GM18951 (cell line): ENCODE data around the gene AFDN.
"Not testable (repeated sequence)": the region's sequence is repeated elsewhere in the genome, so short reads cannot be mapped to it uniquely, and the experiment has no call there.

Experiments used
- POLR2A ChIP-seq: IDR thresholded peaks from 4 replicates; pipeline ENCODE4 v1.6.1; 2011; ENCODE audit warnings: mild to moderate bottlenecking; ENCODE audit not compliant: insufficient read length, insufficient read depth; ENCODE audit errors: extremely low read depth
- in situ Hi-C: fragments of 300-500 bp; cut with MboI; formaldehyde crosslinking; loops from one replicate; pipeline ENCODE4 v1.12.0; 2022; ENCODE audit warnings: low sequenced_read_pairs, mixed read lengths, inconsistent platforms; ENCODE audit not compliant: unreplicated experiment

AFDN gene

GRCh38 chr6:167963589-167964057 lies 136.9 kb downstream of the AFDN start:
- TF ChIP-seq POLR2A, result no peak

GRCh38 chr6:167965592-167966539 lies 139.2 kb downstream of the AFDN start:
- in situ Hi-C loops, result no loop called here
- TF ChIP-seq POLR2A, result no peak

More at GRCh38 chr6:167963589-167964057, 136.9 kb downstream of the AFDN start:
- in situ Hi-C loops, result no loop called here

GRCh38 chr6:167966540-167966905 lies 139.8 kb downstream of the AFDN start:
- in situ Hi-C loops, result no loop called here
- no peak for TF ChIP-seq POLR2A

- in situ Hi-C loops, result no loop called here
Observed at GRCh38 chr6:167968091-167968490, 141.4 kb downstream of the AFDN start.

GRCh38 chr6:167970230-167970629 lies 143.5 kb downstream of the AFDN start:
- no peak for TF ChIP-seq POLR2A
- in situ Hi-C loops, result no loop called here

More at GRCh38 chr6:167968091-167968490, 141.4 kb downstream of the AFDN start:
- no peak for TF ChIP-seq POLR2A

GRCh38 chr6:167972193-167972592 lies 145.5 kb downstream of the AFDN start:
- in situ Hi-C loops, result no loop called here
- no peak for TF ChIP-seq POLR2A

- TF ChIP-seq POLR2A, result no peak
- in situ Hi-C loops, result no loop called here
Observed at GRCh38 chr6:167973148-167973885, 146.6 kb downstream of the AFDN start.

- in situ Hi-C loops, result no loop called here
Observed at GRCh38 chr6:167974640-167975344, 148.1 kb downstream of the AFDN start.

GRCh38 chr6:167975458-167975857 lies 148.7 kb downstream of the AFDN start:
- in situ Hi-C loops, result no loop called here
- no peak for TF ChIP-seq POLR2A

More at GRCh38 chr6:167974640-167975344, 148.1 kb downstream of the AFDN start:
- no peak for TF ChIP-seq POLR2A

GRCh38 chr6:167976116-167976657 lies 149.5 kb downstream of the AFDN start:
- in situ Hi-C loops, result not testable (repeated sequence)

GRCh38 chr6:167976708-167977107 lies 150.0 kb downstream of the AFDN start:
- in situ Hi-C loops, result no loop called here
- no peak for TF ChIP-seq POLR2A

GRCh38 chr6:167977717-167978467 lies 151.2 kb downstream of the AFDN start:
- TF ChIP-seq POLR2A, result no peak
- in situ Hi-C loops, result no loop called here
